Measurements from ENCODE around the gene ADGRG7.
A peak's percentile ranks its signal among the peaks of the same experiment; 100 is the strongest.

ADGRG7 gene

DNA sequence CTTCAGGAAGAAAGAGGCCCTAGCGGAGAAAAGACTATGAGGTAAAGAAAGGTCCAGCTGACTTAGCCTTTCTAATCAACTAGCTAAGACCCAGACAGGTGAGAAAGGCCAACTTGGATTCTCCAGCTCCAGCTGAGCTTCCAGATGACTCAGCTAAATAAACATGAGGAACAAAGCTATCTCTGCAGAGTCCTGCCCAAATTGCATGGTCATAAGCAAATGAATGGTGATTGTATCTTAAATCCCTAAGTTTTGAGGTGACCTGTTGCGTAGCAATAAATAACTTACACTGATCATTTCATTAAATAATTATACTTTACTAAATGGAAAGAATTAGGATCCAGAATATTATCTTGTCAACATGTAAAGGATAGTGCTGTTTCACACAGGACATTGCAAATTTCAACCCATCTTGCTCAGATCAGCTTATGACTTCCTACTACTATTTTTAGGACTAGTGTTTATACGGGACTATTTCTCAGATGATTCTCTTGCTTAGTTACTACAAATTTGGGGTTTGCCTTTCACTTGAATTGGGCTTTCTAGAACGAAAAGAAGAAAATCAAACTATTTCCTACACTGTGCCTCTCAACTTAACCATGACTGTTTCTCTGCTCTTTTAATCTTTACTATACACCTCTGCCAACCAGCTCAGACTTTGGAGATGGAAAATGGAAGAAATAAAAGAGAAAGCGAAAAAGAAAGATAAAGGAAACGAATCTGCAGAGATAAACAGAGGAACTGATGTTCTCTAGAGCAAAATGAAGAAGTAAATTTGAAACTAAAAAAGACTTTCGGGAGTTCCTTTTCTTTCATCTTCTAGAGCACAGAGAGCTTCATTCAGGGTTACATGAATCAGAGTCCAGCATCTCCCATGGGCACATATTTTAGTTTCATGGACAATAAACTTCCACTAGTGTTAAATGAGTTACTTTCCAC lies 6.6 kb upstream of the ADGRG7 start:
- no peaks in the 10 kb centered on the region for H3K9me3 ChIP-seq (ENCODE audit: insufficient read depth, low read length)
- H3K4me1 ChIP-seq (ENCODE audit: insufficient read depth, insufficient read length): no peaks in the 10 kb centered on the region
- no peaks in the 10 kb centered on the region for H3K36me3 ChIP-seq (ENCODE audit: insufficient read depth, insufficient read length, low read length)
- peak; percentile 15 for DNase-seq (ENCODE audit: low read depth, low spot score)
- no peaks in the 10 kb centered on the region for H3K27me3 ChIP-seq (ENCODE audit: insufficient read depth, insufficient read length)
- no peak for TF ChIP-seq YY1 (IDR thresholded peaks at IDR 0.05; ENCODE audit: insufficient read depth, insufficient read length)
- TF ChIP-seq ZNF274 (IDR thresholded peaks at IDR 0.05; ENCODE audit: low read depth, low read length): no peak
- TF ChIP-seq SUZ12 (IDR thresholded peaks at IDR 0.05; ENCODE audit: extremely low read depth, insufficient read depth, insufficient read length): no peak
- no peak overlapping the region for H3K4me3 ChIP-seq (ENCODE audit: insufficient read length, low read depth)
- no peak overlapping the region for H3K9ac ChIP-seq (ENCODE audit: insufficient read length, low read depth)

DNA sequence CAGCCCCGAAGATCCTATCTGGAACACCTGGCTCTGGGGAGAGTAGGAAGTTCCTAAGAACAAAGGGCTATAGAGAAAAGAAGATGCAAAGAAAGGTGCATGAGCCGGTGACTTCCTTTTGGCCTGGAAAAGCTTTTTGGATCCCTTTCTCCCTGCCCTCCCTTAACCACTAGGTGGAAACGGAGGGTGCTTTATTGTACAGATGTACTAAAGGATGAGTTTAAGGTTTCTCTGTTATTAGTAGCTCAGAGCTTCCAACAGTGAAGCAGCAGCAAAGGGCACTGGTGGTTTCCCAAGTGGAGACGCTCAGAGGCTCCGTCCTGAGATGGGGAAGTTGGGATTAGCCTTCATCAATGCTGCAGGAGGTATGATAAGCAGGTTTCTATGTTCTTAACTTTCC lies 5.9 kb upstream of the ADGRG7 start:
- Histone ChIP-seq H3K4me1 (ENCODE audit: insufficient read depth, insufficient read length) (no peaks in the 10 kb centered on the region), H3K27me3 (ENCODE audit: insufficient read depth, insufficient read length) (no peaks in the 10 kb centered on the region), H3K9me3 (ENCODE audit: insufficient read depth, low read length) (no peaks in the 10 kb centered on the region), H3K36me3 (ENCODE audit: insufficient read depth, insufficient read length, low read length) (no peaks in the 10 kb centered on the region), H3K4me3 (ENCODE audit: insufficient read length, low read depth) (no peak overlapping the region), H3K9ac (ENCODE audit: insufficient read length, low read depth) (no peak overlapping the region)
- TF ChIP-seq ZNF274 (IDR thresholded peaks at IDR 0.05; ENCODE audit: low read depth, low read length): no peak
- no peak for TF ChIP-seq YY1 (IDR thresholded peaks at IDR 0.05; ENCODE audit: insufficient read depth, insufficient read length)
- DNase-seq (ENCODE audit: low read depth, low spot score): peak; percentile 39

DNA sequence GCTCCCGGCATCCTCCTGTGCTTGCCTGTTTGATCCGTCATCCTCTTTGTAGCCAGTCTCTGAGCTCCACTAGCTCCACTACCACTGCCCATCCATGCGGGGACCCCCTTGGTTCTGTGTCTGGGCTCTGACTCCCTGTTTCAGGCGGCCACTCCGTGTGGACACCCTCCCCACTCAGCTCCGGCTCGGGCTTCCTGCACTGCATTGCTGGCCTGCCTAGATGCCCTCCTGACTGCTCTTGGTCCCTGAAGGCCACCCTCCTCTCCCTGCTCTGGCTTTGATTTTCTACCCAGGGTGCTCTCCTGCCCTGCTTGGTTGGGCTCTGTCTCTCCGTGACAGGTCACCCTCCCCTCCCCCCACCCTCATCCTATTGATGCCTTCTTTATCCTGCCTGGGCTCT lies 4.0 kb upstream of the ADGRG7 start:
- no peaks in the 10 kb centered on the region for H3K27me3 ChIP-seq (ENCODE audit: insufficient read depth, insufficient read length)
- TF ChIP-seq YY1 (IDR thresholded peaks at IDR 0.05; ENCODE audit: insufficient read depth, insufficient read length) (no peak), SUZ12 (IDR thresholded peaks at IDR 0.05; ENCODE audit: extremely low read depth, insufficient read depth, insufficient read length) (no peak), ZNF274 (IDR thresholded peaks at IDR 0.05; ENCODE audit: low read depth, low read length) (no peak)
- H3K9ac ChIP-seq (ENCODE audit: insufficient read length, low read depth): no peak overlapping the region
- DNase-seq (ENCODE audit: low read depth, low spot score): no peak
- no peaks in the 10 kb centered on the region for H3K9me3 ChIP-seq (ENCODE audit: insufficient read depth, low read length)
- no peaks in the 10 kb centered on the region for H3K4me1 ChIP-seq (ENCODE audit: insufficient read depth, insufficient read length)
- no peak overlapping the region for H3K4me3 ChIP-seq (ENCODE audit: insufficient read length, low read depth)
- no peaks in the 10 kb centered on the region for H3K36me3 ChIP-seq (ENCODE audit: insufficient read depth, insufficient read length, low read length)

DNA sequence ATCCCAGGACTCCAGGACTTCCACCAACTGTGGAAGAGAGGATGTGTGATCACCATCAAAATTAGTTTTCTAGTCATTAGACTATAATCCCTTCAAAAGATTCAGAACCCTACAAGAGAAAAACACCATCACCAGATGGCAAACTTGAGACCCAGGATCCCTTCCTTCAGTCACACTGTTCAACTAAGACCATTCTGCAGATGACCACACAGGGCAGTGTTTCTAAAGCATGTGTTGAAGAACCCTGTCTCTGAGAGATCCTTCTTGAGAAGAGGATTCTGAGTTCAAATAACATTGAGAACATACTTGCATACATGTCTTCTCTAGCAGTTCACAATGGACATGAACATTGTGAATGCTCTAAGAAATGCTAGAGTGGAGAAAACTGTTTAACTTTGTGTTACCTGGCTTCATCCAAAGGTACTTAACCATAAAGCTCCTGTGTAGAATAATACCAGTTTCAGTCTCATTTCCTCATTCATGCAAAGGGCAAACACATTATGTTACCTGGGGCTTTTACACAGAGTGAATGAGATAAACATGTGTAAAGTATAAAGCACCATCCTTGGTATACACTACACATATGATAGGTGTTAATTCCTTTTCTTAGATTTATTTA lies 2.4 kb upstream of the ADGRG7 start:
- TF ChIP-seq YY1 (IDR thresholded peaks at IDR 0.05; ENCODE audit: insufficient read depth, insufficient read length) (no peak), SUZ12 (IDR thresholded peaks at IDR 0.05; ENCODE audit: extremely low read depth, insufficient read depth, insufficient read length) (no peak), ZNF274 (IDR thresholded peaks at IDR 0.05; ENCODE audit: low read depth, low read length) (no peak)
- no peak for DNase-seq (ENCODE audit: low read depth, low spot score)
- Histone ChIP-seq H3K9me3 (ENCODE audit: insufficient read depth, low read length) (no peaks in the 10 kb centered on the region), H3K4me3 (ENCODE audit: insufficient read length, low read depth) (no peak overlapping the region), H3K9ac (ENCODE audit: insufficient read length, low read depth) (no peak overlapping the region), H3K27me3 (ENCODE audit: insufficient read depth, insufficient read length) (no peaks in the 10 kb centered on the region), H3K36me3 (ENCODE audit: insufficient read depth, insufficient read length, low read length) (no peaks in the 10 kb centered on the region), H3K4me1 (ENCODE audit: insufficient read depth, insufficient read length) (no peaks in the 10 kb centered on the region)

DNA sequence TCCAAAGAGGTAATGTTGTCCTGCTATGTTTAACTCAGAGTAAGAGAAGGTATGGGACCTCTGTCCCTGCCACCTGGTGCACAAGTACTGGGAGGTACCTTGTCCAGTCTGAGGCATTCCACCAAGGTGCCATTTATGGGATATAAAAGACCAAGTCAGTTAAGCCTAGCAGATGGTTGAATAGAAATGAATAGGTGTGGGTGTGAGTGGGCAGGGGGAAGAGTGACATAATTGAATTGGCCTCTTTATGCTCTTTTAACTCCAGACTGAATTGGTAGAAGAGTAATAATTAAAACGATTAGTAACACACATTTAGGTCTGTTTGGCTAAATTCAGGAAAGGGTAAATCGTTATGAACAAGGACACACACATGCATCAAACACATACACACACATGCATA lies 562 bp downstream of the ADGRG7 start:
- Histone ChIP-seq H3K36me3 (ENCODE audit: insufficient read depth, insufficient read length, low read length) (no peaks in the 10 kb centered on the region), H3K4me1 (ENCODE audit: insufficient read depth, insufficient read length) (no peaks in the 10 kb centered on the region), H3K27me3 (ENCODE audit: insufficient read depth, insufficient read length) (no peaks in the 10 kb centered on the region), H3K9ac (ENCODE audit: insufficient read length, low read depth) (no peak overlapping the region), H3K4me3 (ENCODE audit: insufficient read length, low read depth) (no peak overlapping the region), H3K9me3 (ENCODE audit: insufficient read depth, low read length) (no peaks in the 10 kb centered on the region)
- DNase-seq (ENCODE audit: low read depth, low spot score): no peak
- no peak for TF ChIP-seq ZNF274 (IDR thresholded peaks at IDR 0.05; ENCODE audit: low read depth, low read length)
- TF ChIP-seq SUZ12 (IDR thresholded peaks at IDR 0.05; ENCODE audit: extremely low read depth, insufficient read depth, insufficient read length): no peak
- TF ChIP-seq YY1 (IDR thresholded peaks at IDR 0.05; ENCODE audit: insufficient read depth, insufficient read length): no peak

DNA sequence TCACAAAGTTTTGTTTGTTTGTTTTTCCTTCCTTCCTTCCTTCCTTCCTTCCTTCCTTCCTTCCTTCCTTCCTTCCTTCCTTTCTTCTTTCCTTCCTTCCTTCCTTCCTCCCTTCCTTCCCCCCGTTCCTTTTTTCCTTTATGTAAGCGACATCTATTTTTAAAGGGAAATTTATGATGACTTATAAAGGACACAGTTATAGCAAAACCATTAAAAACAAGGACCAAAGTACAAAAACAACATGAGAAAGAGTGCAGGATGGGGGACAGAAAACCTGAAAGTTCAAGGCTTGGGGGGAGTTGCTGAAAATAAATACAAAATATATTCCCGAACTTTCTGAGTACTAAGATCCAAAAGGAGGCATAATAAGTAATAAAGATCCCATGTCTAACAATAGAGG lies 1.8 kb downstream of the ADGRG7 start:
- no peaks in the 10 kb centered on the region for H3K36me3 ChIP-seq (ENCODE audit: insufficient read depth, insufficient read length, low read length)
- H3K27me3 ChIP-seq (ENCODE audit: insufficient read depth, insufficient read length): no peaks in the 10 kb centered on the region
- no peak overlapping the region for H3K4me3 ChIP-seq (ENCODE audit: insufficient read length, low read depth)
- TF ChIP-seq ZNF274 (IDR thresholded peaks at IDR 0.05; ENCODE audit: low read depth, low read length): no peak
- no peak for TF ChIP-seq YY1 (IDR thresholded peaks at IDR 0.05; ENCODE audit: insufficient read depth, insufficient read length)
- TF ChIP-seq SUZ12 (IDR thresholded peaks at IDR 0.05; ENCODE audit: extremely low read depth, insufficient read depth, insufficient read length): no peak
- no peak overlapping the region for H3K9ac ChIP-seq (ENCODE audit: insufficient read length, low read depth)
- H3K9me3 ChIP-seq (ENCODE audit: insufficient read depth, low read length): no peaks in the 10 kb centered on the region
- DNase-seq (ENCODE audit: low read depth, low spot score): no peak
- no peaks in the 10 kb centered on the region for H3K4me1 ChIP-seq (ENCODE audit: insufficient read depth, insufficient read length)

DNA sequence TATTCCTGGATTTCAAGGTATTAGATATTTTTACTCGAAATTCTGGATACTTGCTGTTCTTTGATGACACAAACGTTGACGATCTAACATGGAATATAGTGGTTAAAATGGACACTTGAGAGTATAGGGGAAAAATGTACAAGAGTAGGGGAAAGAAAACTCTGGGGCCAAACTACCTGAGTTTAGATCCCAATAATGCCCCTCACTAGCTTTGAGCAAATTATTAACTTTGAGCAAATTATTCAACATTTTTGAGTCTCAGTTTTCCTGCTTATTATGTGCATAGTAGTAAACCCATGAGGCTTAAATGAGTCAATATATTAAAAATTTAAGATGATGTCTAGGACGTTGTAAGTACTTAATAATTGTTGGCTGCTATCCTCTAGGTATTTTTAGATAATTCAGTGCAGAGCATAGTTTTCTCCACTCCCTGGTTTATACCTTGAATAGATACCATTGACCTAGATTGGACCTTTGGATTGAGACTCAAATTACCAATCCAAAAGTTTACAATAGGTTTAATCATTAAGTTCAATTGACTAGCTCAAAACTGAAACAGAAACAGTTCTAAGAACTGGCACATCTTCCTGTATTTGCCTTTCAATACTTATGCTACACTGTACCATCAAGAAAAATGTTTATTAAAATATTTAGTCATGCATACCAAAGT lies 4.5 kb downstream of the ADGRG7 start:
- Histone ChIP-seq H3K4me1 (ENCODE audit: insufficient read depth, insufficient read length) (no peaks in the 10 kb centered on the region), H3K27me3 (ENCODE audit: insufficient read depth, insufficient read length) (no peaks in the 10 kb centered on the region), H3K4me3 (ENCODE audit: insufficient read length, low read depth) (no peak overlapping the region), H3K9me3 (ENCODE audit: insufficient read depth, low read length) (no peaks in the 10 kb centered on the region), H3K9ac (ENCODE audit: insufficient read length, low read depth) (no peak overlapping the region), H3K36me3 (ENCODE audit: insufficient read depth, insufficient read length, low read length) (no peaks in the 10 kb centered on the region)
- TF ChIP-seq SUZ12 (IDR thresholded peaks at IDR 0.05; ENCODE audit: extremely low read depth, insufficient read depth, insufficient read length): no peak
- TF ChIP-seq ZNF274 (IDR thresholded peaks at IDR 0.05; ENCODE audit: low read depth, low read length): no peak
- no peak for TF ChIP-seq YY1 (IDR thresholded peaks at IDR 0.05; ENCODE audit: insufficient read depth, insufficient read length)
- no peak for DNase-seq (ENCODE audit: low read depth, low spot score)

Measured in NT2/D1 (cell line).